Hepatocyte (in vitro differentiated cells): Measurements from ENCODE around the gene ALG14. TPM values are rescaled to one million over a fixed set of nuclear protein-coding genes. Genes with fewer than 3 reads are reported as not detected.

ENCODE experiments used
- DNase-seq: peaks from one replicate; pipeline ENCODE4 v3.0.0-alpha.2; 2016; ENCODE audit warnings: low spot score
- H2AFZ ChIP-seq: fragments of 200-600 bp; sonication (generic); 2 replicates; pipeline ENCODE4 v1.6.0; 2016; ENCODE audit warnings: antibody characterized with exemption, mild to moderate bottlenecking
- H3K27ac ChIP-seq: fragments of 200-600 bp; sonication (generic); 2 replicates; pipeline ENCODE4 v1.5.1; 2016; ENCODE audit warnings: mild to moderate bottlenecking
- H3K27me3 ChIP-seq: fragments of 200-600 bp; sonication (generic); 2 replicates; pipeline ENCODE4 v1.6.1; 2016
- H3K36me3 ChIP-seq: fragments of 200-600 bp; sonication (generic); replicated peaks from 2 replicates; pipeline ENCODE4 v1.5.1; 2016; ENCODE audit warnings: low read depth; ENCODE audit not compliant: insufficient read depth
- H3K4me1 ChIP-seq: fragments of 200-600 bp; sonication (generic); 2 replicates; pipeline ENCODE4 v1.5.1; 2016; ENCODE audit warnings: mild to moderate bottlenecking, moderate library complexity; ENCODE audit not compliant: insufficient read depth
- H3K4me2 ChIP-seq: fragments of 200-600 bp; sonication (generic); 2 replicates; pipeline ENCODE4 v1.6.0; 2016
- H3K4me3 ChIP-seq: fragments of 200-600 bp; sonication (generic); 2 replicates; pipeline ENCODE4 v1.5.1; 2016; ENCODE audit warnings: mild to moderate bottlenecking
- H3K79me2 ChIP-seq: fragments of 200-600 bp; sonication (generic); 2 replicates; pipeline ENCODE4 v1.6.0; 2017; ENCODE audit warnings: mild to moderate bottlenecking
- H3K9me2 ChIP-seq: fragments of 200-600 bp; sonication (generic); replicated peaks from 2 replicates; pipeline ENCODE4 v1.6.0; 2017; ENCODE audit warnings: mild to moderate bottlenecking; ENCODE audit not compliant: insufficient read depth
- H3K9me3 ChIP-seq: fragments of 200-600 bp; sonication (generic); 2 replicates; pipeline ENCODE4 v1.5.1; 2016; ENCODE audit warnings: low read depth, mild to moderate bottlenecking
- H4K20me1 ChIP-seq: fragments of 200-600 bp; sonication (generic); 2 replicates; pipeline ENCODE4 v1.6.0; 2016; ENCODE audit warnings: mild to moderate bottlenecking; ENCODE audit not compliant: insufficient read depth, poor library complexity, severe bottlenecking
- EZH2 ChIP-seq: fragments of 200-600 bp; sonication (generic); IDR thresholded peaks from 2 replicates; pipeline ENCODE4 v1.6.1; 2016; ENCODE audit warnings: antibody characterized with exemption, mild to moderate bottlenecking, borderline replicate concordance
- EZH2phosphoT487 ChIP-seq: fragments of 200-600 bp; sonication (generic); IDR thresholded peaks from one replicate; pipeline ENCODE4 v1.6.1; 2018; ENCODE audit warnings: antibody characterized with exemption, mild to moderate bottlenecking, low read depth, moderate library complexity; ENCODE audit not compliant: unreplicated experiment, severe bottlenecking
- WGBS: methylation state at CpG from one replicate; pipeline ENCODE4 v1.1.6; 2016; ENCODE audit warnings: low lambda C conversion rate; ENCODE audit errors: missing lambda C conversion rate; 5-methylcytosine and 5-hydroxymethylcytosine counted together
- polyA plus RNA-seq: library from polyadenylated mRNA; unstranded; fragments of >200 nt; fragmentation: Nextera tagmentation; extraction: Ambion mirVana; gene quantifications from 2 replicates; pipeline ENCODE4 v1.2.1, GENCODE V29; 2016
- total RNA-seq: library from RNA; depleted of rRNA; stranded (reverse); fragments of >200 nt; gene quantifications from 2 replicates; pipeline ENCODE4 v1.2.3, GENCODE V29; 2014
- TF ChIP-seq, protein P1 (sequence below): fragments of 200-600 bp; sonication (generic); IDR thresholded peaks from 2 replicates; pipeline ENCODE4 v1.5.1; 2016; ENCODE audit warnings: antibody characterized with exemption, mild to moderate bottlenecking; ENCODE audit not compliant: poor library complexity

Gene ALG14
- total and polyA plus RNA-seq, 2 experiments from 2014 or later: 2.5 to 22.5 TPM

- H3K4me1 ChIP-seq: peaks cover 29% of the 10 kb centered on the region
- H3K9me2 ChIP-seq: no peaks in the 10 kb centered on the region
- H3K9me3 ChIP-seq: no peaks in the 10 kb centered on the region
- no peak for TF ChIP-seq EZH2phosphoT487
- no peak for TF ChIP-seq EZH2
- TF ChIP-seq, protein P1, sequence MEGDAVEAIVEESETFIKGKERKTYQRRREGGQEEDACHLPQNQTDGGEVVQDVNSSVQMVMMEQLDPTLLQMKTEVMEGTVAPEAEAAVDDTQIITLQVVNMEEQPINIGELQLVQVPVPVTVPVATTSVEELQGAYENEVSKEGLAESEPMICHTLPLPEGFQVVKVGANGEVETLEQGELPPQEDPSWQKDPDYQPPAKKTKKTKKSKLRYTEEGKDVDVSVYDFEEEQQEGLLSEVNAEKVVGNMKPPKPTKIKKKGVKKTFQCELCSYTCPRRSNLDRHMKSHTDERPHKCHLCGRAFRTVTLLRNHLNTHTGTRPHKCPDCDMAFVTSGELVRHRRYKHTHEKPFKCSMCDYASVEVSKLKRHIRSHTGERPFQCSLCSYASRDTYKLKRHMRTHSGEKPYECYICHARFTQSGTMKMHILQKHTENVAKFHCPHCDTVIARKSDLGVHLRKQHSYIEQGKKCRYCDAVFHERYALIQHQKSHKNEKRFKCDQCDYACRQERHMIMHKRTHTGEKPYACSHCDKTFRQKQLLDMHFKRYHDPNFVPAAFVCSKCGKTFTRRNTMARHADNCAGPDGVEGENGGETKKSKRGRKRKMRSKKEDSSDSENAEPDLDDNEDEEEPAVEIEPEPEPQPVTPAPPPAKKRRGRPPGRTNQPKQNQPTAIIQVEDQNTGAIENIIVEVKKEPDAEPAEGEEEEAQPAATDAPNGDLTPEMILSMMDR: no peak
- H3K27me3 ChIP-seq: no peaks in the 10 kb centered on the region
- H3K79me2 ChIP-seq: no peaks in the 10 kb centered on the region
- WGBS: 96% methylated on average over 1 of the region's 1 CpG
- no peaks in the 10 kb centered on the region for H4K20me1 ChIP-seq
- DNase-seq: no peak
- no peak overlapping the region for H3K27ac ChIP-seq
- H3K4me3 ChIP-seq: no peak overlapping the region
- H3K36me3 ChIP-seq: no peaks in the 10 kb centered on the region
- H3K4me2 ChIP-seq: peak overlapping the region; percentile 38
- H2AFZ ChIP-seq: no peak overlapping the region
These were observed 91.2 kb downstream of the ALG14 start for GRCh38 chr1:94981575-94981973.

DNA sequence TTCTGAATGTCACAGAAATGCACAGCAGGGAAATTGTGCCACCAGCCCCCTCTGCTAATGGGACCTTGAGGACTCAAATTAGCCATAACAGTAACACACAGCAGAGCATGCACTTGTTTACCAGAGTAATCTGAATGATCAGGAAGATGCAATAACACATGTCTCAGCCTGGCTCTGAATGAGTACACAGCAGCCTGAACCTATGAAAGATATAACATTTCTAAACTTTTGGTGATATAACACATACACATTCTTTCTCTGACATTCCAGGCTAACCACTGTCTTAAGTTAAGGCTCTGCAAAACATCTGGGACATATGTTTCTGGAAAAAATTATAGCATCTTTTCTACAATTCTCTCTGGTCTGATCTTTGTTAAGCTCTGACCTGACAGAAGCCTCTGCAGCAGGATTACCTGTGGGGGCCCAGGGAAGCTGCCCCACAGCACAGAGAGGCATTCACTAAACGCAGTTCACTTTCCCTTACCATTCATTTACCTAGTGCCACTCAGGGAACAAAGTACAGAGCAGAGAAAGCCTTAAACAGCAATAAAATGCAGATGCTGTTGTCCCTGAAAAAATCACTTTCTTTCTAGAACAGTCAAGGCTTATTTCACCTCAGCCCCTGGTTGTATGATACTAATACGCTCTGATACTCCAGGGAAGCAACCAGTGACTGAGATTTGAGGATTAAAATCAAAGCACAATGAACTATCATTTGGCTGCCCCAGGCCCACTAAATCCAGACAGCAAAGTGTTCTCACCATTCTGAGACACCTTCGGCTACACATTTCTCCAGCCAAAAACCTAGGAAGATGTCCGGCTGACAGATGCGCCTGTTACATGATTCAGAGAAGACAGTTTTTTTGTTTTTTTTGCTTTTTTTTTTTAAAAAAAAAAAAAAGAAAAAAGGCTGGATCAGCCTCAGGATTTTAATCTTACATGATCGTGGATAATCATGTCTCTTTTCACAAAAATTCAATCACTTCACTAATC lies 91.9 kb downstream of the ALG14 start:
- 55% methylated on average over 6 of the region's 6 CpGs for WGBS
- peak overlapping the region; percentile 38 for H3K4me2 ChIP-seq

DNA sequence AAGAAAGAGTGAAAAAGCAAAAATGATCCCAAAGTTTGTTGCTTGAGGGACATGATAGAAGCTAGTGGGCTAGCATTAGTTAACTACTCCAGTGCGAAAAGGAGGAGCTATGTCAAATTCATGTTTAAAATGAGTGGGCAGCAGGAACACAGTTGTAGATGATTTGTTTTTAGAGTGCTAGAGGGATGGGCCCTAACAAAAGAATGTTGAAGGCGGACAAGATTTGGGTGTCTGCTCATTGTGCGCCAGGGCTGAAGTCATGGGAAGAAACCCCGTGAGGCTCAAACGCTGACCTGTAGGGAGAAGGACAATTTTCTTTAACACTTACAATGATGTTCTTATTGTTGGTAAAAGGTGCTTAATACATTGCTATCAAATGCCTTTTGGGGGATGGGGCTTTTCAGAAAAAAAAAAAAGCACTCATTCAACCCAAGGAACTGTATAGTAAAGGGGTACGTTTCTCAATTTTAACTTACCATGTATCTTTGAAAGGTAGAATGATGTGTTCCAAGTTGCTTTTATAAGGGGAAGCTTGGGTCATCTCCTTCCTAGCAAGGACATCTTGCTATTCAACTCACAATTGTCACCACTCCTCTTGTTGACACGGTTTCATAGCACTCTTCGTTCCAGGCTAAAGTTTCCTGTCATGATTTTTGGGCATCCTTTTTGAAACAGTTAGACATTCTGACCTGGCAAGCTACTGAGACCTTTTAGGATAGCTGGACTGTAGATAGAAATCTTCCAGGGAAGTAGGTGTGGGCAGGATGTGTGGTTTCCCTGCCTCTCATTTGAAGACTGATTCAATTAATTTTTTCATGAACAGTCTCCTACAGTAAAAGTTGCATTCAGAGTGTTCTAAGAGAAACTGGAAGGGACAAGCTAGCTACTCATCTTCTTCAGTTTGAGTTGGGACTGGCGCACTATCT lies 92.8 kb downstream of the ALG14 start:
- 90% methylated on average over 9 of the region's 9 CpGs for WGBS
- TF ChIP-seq, protein P1: no peak
- TF ChIP-seq EZH2: no peak
- no peak for TF ChIP-seq EZH2phosphoT487
- Histone ChIP-seq H2AFZ (no peak overlapping the region), H3K4me1 (peaks cover 29% of the 10 kb centered on the region), H3K79me2 (no peaks in the 10 kb centered on the region), H3K9me3 (no peaks in the 10 kb centered on the region), H3K4me2 (peak overlapping the region; percentile 38), H3K4me3 (no peak overlapping the region), H3K9me2 (no peaks in the 10 kb centered on the region), H3K27me3 (no peaks in the 10 kb centered on the region), H4K20me1 (no peaks in the 10 kb centered on the region), H3K36me3 (no peaks in the 10 kb centered on the region), H3K27ac (no peak overlapping the region)
- no peak for DNase-seq

More for the DNA sequence above, 91.9 kb downstream of the ALG14 start:
- H3K27me3 ChIP-seq: no peaks in the 10 kb centered on the region
- H3K79me2 ChIP-seq: no peaks in the 10 kb centered on the region
- no peaks in the 10 kb centered on the region for H3K9me3 ChIP-seq
- no peak overlapping the region for H3K4me3 ChIP-seq
- peak overlapping the region; percentile 15 for H3K27ac ChIP-seq
- H3K36me3 ChIP-seq: no peaks in the 10 kb centered on the region
- no peaks in the 10 kb centered on the region for H3K9me2 ChIP-seq
- no peaks in the 10 kb centered on the region for H4K20me1 ChIP-seq
- TF ChIP-seq EZH2: no peak
- TF ChIP-seq EZH2phosphoT487: peak; percentile 90
- TF ChIP-seq, protein P1: no peak
- DNase-seq: no peak
- peaks cover 29% of the 10 kb centered on the region for H3K4me1 ChIP-seq
- no peak overlapping the region for H2AFZ ChIP-seq
